Activated CD8-positive, alpha-beta memory T cell treated with anti-CD3 and anti-CD28 coated beads, Interleukin-2, amount 50 U/mL, for 24 hours (primary cell): Measurements from ENCODE around the gene BBS5.
A peak's percentile ranks its signal among the peaks of the same experiment; 100 is the strongest.
"Not testable (repeated sequence)": the region's sequence is repeated elsewhere in the genome, so short reads cannot be mapped to it uniquely, and the experiment has no call there.

Experiments
- DNase-seq: peaks from one replicate; pipeline ENCODE4 v3.0.0-alpha.2; 2020; ENCODE audit errors: extremely low read depth

Gene BBS5

GRCh38 chr2:169479257-169480078, at the start of gene BBS5:
TSS of gene BBS5 (plus strand) at chr2:169479494. CDS start at chr2:169479554, 60 bp downstream.
- DNase-seq: peak; percentile 55

GRCh38 chr2:169431772-169432171, 47.5 kb upstream of the BBS5 start:
- not testable (repeated sequence) for DNase-seq

DNA sequence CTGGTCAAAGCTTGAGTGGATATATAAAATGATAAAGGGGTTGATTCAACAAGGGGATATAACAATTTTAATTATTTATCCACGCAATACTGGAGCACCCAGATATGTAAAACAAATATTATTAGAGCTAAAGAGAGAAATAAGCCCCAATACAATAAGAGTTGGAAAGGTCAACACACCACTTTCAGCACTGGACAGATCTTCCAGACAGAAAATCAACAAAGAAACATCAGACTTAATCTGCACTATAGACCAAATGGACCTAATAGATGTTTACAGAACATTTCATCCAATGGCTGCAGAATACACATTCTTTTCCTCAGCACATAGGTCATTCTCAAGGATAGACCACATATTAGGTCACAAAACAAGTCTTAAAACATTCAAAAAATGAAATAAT, 45.1 kb upstream of the BBS5 start:
- DNase-seq: not testable (repeated sequence)

DNA sequence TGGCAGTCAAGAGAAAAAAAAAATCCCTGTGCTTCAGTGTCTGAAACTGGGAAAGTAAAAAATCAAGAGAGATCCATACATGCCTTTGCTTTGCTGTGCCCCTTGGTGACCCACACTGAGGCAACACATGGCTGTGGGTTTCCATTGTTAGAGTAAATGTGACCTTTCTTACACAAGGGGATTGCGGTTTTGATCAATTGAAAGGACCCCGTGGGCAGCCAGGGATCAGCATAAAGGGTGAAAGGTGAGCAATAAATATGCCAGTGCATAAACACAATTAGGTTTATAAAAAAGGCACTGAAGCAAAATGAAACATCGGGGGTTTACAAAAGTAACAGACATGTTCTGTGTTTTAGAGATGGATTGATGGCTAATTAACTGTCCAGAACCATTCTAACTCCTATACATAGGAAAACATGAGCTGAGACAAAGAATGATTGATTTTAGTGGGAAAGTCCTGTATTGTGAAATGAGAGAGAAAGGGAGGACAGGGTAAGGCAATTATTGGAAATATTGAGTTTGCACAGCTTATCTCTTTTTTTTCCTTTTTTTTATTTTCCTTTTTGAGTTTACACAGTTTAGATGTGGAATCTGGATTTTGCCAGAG, 40.7 kb upstream of the BBS5 start:
- no peak for DNase-seq

GRCh38 chr2:169439900-169440299, 39.4 kb upstream of the BBS5 start:
- no peak for DNase-seq

DNA sequence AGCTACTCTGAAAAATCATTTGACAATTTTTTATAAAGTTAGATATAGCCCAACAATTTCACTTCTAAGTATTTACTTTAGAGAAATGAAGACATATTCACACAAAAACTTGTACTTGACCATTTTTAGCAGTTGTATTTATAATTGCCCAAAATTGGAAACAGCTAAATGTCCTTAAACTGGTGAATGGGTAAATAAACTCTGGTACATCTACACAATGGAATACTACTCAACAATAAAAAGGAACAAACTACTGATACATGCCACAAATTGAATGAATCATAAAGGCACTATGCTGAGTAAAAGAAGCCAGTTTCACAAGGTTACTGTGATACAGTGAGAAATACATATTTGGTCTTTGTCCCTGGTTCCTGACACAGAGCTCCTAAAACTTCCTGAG, 32.8 kb upstream of the BBS5 start:
- no peak for DNase-seq

DNA sequence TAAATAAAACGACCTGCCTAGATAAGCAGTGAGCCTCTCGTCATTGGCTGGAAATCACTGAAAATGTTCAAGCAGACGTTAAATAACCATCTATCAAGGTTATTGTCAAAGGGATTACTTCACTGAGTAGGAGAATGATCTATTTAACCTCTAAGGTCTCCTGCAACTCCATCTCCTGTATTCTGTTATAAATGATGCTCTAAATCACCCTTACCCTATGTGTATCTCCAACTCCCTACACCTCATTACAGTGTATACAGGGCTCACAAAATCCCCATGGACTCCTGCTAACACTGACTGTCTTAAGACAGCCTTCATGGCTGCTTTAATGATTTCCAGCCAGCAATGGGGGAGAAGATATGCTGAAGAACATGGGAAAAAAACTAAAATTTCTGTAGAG, 31.0 kb upstream of the BBS5 start:
- DNase-seq: no peak

- no peak for DNase-seq
These were observed 30.4 kb upstream of the BBS5 start for GRCh38 chr2:169448865-169449264.

DNA sequence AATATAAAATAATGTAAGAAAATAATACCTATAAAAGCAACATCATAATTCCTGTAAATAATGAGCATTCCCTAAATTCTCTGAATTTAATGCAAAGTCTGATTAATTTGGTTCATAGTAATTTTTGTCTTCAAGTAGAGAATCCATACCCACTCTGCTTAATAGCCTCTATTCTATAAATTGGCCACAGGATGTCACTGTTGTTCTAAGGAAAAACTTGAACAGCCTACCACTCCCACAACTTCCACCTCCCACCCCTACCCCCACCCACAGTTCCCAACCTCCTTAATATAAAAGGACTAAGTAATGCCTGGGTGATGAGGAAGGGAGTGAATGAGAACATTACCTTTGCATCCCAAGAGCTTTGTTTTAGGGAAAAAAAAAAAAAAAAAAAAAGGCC, 27.2 kb upstream of the BBS5 start:
- DNase-seq: no peak

GRCh38 chr2:169453044-169453443, 26.2 kb upstream of the BBS5 start:
- DNase-seq: not testable (repeated sequence)

DNA sequence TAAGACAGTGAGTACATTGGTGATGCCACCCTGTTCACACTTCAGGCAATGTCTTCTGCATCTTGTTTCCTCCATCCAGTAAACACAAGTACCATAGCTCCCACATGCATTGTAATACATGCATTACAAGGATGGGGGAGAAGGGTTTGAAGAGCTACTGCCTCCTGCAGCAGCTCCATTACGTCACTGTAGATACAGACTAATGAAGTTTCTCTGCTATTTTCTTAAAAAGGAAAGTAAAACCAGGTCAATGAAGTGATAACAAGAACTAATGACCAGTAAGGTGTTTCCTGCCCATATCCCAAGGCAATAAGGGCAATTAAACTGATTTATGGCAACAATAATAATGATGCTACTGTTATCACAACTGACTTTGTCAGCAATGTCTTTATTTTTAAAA, 18.2 kb upstream of the BBS5 start:
- no peak for DNase-seq

- DNase-seq: no peak
These were observed 16.2 kb upstream of the BBS5 start for GRCh38 chr2:169462896-169463695.

DNA sequence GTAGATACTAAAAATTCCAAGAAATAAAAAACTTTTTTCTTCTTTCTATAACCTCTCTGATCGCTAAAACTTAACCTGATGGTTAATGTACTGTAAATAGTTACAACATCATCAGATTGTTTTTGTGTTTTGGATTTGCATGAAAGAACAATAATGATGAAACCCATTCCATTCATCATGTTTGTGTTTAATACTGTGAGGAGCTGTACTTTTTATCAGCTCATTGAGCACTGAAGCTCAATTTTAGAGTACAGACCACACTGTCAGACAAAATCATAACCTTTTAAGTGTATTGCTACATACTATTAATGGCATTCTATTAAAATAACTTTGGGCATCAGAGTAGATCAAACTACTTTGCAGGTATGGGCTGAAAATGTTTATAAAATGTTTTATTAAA, 14.8 kb upstream of the BBS5 start:
- no peak for DNase-seq

GRCh38 chr2:169464882-169465281, 14.4 kb upstream of the BBS5 start:
- no peak for DNase-seq

- no peak for DNase-seq
These were observed 10.5 kb upstream of the BBS5 start for GRCh38 chr2:169468841-169469240.

DNA sequence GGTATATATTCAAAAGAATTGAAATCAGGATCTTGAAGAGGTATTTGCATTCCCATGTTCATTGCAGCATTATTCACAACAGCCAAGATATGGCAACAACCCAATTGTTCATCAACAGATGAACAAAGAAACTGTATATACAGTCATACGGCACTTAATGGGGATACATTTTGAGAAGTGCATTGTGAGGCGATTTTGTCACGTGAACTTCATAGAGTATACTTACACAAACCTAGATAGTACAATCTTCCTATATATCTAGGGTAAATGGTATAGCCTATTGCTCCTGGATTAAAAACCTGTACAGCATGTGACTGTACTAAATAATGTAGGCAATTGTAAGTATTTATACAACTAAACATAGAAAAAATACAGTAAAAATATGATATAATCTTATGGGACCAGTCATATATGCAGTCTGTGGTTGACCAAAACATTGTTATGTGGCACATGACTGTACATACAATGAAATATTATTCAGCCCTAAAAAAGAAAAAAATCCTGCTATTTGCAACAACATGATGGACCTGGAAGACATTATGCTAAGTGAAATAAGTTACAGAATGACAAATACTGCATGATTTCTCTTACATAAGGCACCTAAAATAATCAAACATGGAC, 9.2 kb upstream of the BBS5 start:
- DNase-seq: no peak

DNA sequence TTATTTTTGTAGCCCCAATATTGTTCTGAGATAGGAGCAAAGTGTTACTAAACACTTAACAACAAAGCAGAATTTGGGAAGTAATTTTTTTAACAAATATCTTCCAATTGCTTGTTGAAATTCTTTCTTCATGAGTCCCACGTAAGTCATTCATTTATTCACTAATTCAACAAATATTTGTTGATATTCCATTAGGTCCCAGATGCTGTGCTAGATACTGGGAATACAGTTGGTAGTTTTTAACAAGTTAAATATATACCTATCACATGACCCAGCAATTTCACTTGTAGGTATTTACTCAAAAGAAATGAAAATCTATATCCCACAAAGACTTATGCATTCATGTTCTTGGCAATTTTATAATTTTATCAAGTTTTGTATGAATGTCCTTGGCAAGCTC, 7.0 kb upstream of the BBS5 start:
- no peak for DNase-seq

DNA sequence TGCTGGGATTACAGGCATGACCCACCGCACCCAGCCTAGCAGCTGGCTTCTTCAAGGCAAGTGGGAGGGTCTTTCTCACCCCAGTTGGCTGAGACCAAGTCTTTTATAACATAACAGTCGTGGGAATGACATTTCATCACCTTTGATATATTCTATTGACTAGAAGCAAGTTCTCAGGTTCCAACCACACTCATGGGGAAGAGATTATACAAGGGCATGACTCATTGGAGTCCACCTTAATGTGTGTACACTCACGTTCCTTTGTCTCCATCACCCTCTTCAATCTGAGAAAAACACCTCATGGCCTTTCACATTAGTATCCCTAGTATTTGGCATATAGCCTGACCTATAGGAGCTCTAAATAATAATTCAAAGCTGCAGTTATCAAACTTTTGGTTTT, 2.8 kb upstream of the BBS5 start:
- DNase-seq: no peak

- no peak for DNase-seq
These were observed 955 bp upstream of the BBS5 start for GRCh38 chr2:169478339-169478738.

DNA sequence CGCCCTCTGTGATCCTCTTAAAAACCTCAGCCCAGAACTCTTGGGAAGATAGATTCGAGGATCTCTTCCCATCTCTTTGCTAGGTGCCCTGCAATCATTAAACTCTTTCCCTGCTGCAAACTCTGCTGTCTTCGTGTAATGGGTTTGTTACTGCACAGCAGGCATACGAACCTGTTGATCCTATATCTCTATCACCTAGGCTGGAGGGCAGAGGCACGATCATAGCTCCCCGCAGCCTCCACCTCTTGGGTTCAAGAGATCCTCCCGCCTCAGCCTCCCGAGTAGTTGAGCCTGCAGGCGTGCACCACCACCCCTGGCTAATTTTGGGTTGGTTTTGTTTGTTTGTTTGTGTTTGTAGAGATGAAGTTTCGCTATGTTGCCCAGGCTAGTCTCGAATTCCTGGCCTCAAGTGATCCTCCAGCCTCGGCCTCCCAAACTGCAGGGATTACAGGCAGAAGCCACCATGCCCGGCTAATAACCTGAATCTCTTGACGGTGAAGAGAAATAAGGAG, 493 bp upstream of the BBS5 start:
- DNase-seq: no peak

DNA sequence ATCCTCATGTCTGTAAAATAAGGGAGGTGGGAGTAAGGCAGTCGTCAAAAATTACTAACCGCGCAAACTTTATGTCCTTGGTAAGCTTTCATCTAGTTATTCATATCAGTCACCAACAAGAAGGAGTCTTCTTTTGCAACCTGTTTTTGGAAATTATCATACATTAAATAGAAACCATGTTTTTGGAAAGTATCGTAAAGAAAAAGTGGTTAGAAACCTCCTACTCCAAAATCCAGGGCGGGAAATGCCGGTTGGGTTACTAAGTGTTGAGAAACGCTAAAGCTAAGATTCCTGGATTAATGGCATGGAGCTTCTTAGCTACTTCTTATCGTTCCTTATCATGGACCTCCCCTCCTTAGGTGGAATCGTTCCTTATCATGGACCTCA, 778 bp downstream of the BBS5 start:
- no peak for DNase-seq

GRCh38 chr2:169485650-169486138, 6.4 kb downstream of the BBS5 start:
- DNase-seq: no peak
